Cardiac fibroblast (primary cell): ENCODE measurements around the gene ADAMTS2.

ENCODE experiments used
- DNase-seq, 2 donors: peaks; one replicate each; pipeline versions ENCODE4 v3.0.0 to v3.0.0-alpha.2; 2010; ENCODE audit warnings: low read depth in 2 of 2
- H3K4me3 ChIP-seq, 2 donors: replicated peaks in 1 of 2; 1 replicate in 1 of 2; 2 replicates in 1 of 2; pipeline ENCODE4 v1.5.1; 2011; ENCODE audit warnings: low read depth in 2 of 2, low read length in 2 of 2, mild to moderate bottlenecking in 2 of 2, moderate library complexity in 1 of 2
- TF ChIP-seq, protein P1 (sequence below): IDR thresholded peaks from one replicate; pipeline ENCODE4 v1.5.1; 2011; ENCODE audit warnings: low read depth, mild to moderate bottlenecking, low read length, inconsistent platforms

Gene ADAMTS2

DNA sequence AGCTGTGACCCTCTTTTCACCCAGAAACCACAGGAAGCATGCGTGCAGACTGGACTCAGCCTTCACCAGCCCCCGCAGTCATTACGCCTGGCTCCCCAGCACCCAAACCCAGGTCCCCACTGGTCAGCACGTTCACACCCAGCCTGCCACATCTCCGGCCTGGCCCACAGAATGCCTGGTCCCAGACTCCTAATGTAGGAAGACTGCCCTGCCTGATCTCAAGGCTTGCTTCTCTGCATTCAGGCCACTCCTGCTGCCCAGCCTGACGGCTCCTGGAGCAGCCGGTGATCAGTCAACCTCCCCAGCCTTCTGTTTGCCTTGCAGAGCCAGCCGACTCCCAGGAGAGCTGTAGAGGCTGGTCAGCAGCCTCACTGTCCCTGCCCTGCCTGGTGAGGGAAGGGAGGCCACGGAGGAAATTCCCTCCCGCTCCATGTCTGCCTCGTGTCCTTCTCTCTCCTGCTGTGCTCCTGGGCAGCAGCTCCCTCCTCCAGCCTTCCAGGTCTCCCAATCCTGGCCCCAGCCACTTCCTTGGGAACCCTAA lies 25.4 kb downstream of the ADAMTS2 start:
- TF ChIP-seq, protein P1, sequence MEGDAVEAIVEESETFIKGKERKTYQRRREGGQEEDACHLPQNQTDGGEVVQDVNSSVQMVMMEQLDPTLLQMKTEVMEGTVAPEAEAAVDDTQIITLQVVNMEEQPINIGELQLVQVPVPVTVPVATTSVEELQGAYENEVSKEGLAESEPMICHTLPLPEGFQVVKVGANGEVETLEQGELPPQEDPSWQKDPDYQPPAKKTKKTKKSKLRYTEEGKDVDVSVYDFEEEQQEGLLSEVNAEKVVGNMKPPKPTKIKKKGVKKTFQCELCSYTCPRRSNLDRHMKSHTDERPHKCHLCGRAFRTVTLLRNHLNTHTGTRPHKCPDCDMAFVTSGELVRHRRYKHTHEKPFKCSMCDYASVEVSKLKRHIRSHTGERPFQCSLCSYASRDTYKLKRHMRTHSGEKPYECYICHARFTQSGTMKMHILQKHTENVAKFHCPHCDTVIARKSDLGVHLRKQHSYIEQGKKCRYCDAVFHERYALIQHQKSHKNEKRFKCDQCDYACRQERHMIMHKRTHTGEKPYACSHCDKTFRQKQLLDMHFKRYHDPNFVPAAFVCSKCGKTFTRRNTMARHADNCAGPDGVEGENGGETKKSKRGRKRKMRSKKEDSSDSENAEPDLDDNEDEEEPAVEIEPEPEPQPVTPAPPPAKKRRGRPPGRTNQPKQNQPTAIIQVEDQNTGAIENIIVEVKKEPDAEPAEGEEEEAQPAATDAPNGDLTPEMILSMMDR = no peak
- no peak overlapping the region for H3K4me3 ChIP-seq
- peak; percentile 60 to 73 for DNase-seq

DNA sequence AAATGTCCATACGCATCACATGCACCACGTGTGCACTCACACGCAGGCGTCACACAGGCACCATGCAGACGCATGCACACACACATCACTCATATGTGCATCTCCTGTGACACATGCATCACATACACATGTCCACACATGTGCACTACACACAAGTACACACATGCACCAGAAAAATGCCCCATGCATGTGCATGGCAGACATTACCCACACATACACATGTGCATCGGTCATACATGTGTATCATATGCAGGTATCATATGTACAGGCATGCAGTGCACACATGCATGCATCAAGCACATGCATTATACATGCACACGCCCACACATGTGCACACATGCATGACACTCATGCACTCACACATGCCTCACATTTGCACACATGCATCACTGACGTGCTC lies 26.1 kb downstream of the ADAMTS2 start:
- TF ChIP-seq, protein P1 = no peak
- H3K4me3 ChIP-seq = no peak overlapping the region
- no peak for DNase-seq

DNA sequence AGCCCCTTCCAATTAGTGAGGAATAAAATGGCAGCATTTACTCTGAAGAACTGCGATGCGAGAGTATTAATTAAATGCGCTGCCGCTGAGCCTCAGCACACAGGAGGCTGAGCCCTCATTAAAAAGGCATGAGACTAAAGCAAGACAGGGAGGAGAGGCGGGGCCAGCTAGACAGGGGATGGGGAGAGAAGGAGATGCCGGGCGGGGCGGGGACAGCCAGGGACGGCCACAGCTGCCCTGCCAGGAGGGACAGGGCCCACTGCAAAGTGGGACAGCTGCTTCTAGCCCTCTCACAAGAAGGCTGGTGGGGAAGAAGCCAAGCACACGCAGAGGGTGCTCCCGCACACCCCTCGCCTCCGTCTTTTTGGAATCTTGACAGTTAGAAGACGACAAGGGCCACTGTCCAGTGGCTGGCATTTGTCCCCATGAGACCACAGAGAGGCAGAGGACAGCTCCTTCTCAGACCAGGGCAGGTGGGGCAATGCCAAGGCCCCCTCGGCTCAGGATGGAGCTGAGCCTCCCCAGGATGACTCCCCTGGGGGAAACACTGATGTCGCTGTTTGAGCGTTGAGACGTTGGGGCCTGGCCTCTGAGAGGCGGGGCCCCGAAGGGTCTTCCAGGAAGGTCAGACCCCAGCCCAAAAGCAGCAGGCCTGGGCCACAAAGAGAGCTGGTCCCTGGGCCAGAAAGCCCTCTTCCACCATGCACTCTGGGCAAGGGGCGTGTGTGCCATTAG lies 26.9 kb downstream of the ADAMTS2 start:
- no peak for DNase-seq
- no peak overlapping the region for H3K4me3 ChIP-seq
- TF ChIP-seq, protein P1 = no peak

DNA sequence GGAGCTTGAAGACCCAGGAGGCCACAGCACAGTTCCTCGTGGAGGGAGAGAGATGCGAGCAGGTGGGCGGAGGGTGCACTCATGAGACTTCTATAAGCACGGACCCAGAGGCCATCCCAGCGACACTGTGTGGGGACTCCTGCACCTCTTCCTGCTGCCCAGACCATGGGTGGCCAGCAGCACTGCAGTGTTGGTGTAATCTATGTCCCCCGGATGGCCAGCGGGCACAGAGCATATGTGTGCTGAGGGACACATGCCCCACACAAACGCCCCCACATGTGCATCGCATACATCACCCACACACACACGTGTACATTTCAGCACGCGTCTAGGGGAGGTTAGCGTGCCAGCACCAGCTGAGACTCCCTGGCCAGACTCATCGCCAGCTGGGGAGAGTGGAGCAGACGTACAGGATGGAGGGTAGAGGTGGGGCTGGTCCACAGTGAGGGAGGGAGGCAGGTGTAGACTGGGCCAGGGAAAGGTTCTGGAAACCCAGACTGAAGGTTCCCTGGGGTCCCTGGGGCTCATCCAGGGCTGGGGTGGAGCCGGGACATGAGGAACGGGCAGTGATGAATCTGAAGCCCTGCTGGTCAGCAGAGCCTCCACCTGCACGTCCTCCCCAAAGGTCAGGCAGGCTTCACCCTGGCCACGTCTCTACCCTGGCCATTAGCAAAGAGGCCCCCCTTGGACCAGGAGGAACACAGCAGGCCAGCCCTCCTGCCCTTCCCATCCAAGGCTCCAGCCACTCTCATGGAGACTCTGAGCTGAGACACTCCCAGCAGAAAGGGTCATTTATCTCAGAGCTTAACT lies 27.6 kb downstream of the ADAMTS2 start:
- DNase-seq = no peak
- TF ChIP-seq, protein P1 = no peak
- H3K4me3 ChIP-seq = no peak overlapping the region

DNA sequence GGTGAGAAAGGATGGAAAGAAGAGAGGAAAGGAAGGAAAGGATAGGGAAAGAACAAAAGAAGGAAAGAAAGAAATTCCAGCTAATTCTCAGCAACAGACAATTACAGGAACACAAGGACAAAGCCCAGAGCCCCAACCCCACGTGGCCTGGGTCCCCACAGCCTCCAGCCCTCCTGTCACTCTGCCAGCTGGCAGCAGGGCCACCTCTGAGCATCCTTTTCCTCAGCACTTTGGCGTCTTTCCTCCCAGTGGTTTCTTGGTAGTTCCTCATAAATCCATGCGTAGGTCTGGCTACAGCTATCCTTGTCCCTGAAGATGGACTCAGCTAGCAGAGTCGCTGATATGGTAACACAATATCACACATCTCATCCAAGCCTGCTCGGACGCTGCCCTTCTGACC lies 28.3 kb downstream of the ADAMTS2 start:
- DNase-seq = no peak
- no peak overlapping the region for H3K4me3 ChIP-seq
- TF ChIP-seq, protein P1 = no peak

DNA sequence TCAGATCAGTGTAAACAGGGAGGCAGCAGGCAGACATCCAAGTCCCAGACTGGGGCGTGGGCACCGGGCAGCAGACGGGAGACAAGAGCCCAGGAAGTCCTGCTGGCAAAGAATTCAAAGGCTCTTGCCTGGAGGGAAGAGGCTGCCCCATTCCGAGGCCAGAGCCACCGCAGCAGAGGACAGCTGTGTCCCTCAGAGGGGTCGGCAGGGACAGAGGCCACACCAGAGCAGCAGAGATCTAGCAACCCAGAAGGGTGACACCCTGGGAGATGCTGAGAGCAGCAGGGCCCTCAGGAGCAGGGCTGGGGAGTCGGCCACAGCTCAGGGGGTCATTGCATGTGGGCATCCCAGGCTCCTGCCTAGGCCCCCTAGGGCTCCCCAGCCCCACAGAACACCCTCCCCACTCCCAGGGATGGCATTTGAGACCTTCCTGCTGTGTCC lies 29.1 kb downstream of the ADAMTS2 start:
- TF ChIP-seq, protein P1 = no peak
- no peak for DNase-seq
- no peak overlapping the region for H3K4me3 ChIP-seq
